Suprapubic skin (tissue), 3 donors: Measurements from ENCODE around the gene ERICH3.

ENCODE experiments used
- POLR2A ChIP-seq, 2 donors: fragments of 450-650 bp; IDR thresholded peaks; one replicate each; pipeline ENCODE4 v1.6.1; 2017; ENCODE audit warnings: antibody characterized with exemption in 2 of 2, mild to moderate bottlenecking in 2 of 2, moderate library complexity in 2 of 2
- TF ChIP-seq, protein P1 (sequence below), 2 donors: fragments of 200-600 bp in 1 of 2; fragments of 450-650 bp in 1 of 2; sonication (generic) in 1 of 2; IDR thresholded peaks; one replicate each; pipeline ENCODE4 v1.5.1; 2016 to 2019; ENCODE audit warnings: antibody characterized with exemption in 2 of 2, mild to moderate bottlenecking in 1 of 2, moderate library complexity in 1 of 2

DNA sequence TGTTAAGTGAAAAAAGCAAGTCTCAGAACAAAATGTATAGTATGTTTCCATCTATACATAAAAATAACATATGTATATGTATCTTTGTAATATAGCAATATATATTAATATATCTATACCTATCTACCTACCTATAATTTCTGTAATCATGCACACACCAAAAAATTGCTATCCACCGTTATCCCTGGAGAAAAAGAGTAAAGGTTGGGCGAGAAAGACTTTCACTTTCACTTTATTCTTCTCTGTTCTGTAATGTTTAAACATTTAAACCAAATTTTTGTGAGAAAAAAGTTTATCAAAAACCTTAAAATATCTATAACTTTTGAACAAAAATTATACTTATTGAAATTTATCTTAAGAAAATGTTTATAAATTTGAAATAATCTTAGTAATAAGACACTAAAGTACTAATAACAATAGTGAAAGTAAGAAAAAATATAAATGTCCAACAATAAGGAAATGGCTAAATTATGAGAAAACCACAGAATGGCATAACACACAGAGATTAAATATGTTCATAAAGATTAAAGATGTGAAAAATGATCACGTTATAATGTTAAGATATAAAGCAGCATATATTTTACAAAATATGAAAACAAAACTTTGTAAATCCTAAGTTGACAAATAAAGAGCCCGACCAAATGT is 87.2 kb downstream of the ERICH3 start:
- TF ChIP-seq, protein P1, sequence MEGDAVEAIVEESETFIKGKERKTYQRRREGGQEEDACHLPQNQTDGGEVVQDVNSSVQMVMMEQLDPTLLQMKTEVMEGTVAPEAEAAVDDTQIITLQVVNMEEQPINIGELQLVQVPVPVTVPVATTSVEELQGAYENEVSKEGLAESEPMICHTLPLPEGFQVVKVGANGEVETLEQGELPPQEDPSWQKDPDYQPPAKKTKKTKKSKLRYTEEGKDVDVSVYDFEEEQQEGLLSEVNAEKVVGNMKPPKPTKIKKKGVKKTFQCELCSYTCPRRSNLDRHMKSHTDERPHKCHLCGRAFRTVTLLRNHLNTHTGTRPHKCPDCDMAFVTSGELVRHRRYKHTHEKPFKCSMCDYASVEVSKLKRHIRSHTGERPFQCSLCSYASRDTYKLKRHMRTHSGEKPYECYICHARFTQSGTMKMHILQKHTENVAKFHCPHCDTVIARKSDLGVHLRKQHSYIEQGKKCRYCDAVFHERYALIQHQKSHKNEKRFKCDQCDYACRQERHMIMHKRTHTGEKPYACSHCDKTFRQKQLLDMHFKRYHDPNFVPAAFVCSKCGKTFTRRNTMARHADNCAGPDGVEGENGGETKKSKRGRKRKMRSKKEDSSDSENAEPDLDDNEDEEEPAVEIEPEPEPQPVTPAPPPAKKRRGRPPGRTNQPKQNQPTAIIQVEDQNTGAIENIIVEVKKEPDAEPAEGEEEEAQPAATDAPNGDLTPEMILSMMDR (IDR thresholded peaks at IDR 0.05): no peak
- no peak for TF ChIP-seq POLR2A (IDR thresholded peaks at IDR 0.05)
